ENCODE measurements around the gene DLGAP1.

Gene DLGAP1

DNA sequence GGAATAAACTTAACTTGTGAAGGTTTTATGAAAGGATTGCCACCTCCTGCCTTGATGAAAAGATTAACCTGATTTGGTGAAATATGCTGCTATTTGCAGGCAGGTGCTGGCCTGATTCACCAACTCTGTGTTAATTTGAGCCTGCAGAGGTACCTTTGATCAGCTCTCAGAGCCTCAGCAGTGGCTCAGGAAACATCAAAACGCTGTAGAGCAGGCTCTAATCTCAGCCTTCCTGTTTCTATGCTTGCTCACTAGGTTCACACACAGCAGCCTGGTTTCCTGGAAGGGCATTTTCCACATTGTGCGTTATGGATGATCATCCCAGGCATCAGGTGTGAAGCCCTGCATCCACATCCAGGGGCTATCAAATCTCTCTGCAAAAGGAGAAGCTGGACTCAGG, 988.2 kb downstream of the DLGAP1 start (continued):
- TF ChIP-seq PRDM10 (tag by site-specific recombination; IDR thresholded peaks at IDR 0.05) (no peak), ZNF292 (tag by site-specific recombination; IDR thresholded peaks at IDR 0.05; ENCODE audit: borderline replicate concordance, low read depth) (no peak), ZNF560 (tag by site-specific recombination; IDR thresholded peaks at IDR 0.05; ENCODE audit: borderline replicate concordance) (no peak), ZNF670 (tag by site-specific recombination; IDR thresholded peaks at IDR 0.05; ENCODE audit: low read depth) (no peak), ZNF837 (tag by site-specific recombination; IDR thresholded peaks at IDR 0.05) (no peak), ZNF514 (tag by site-specific recombination; IDR thresholded peaks at IDR 0.05) (no peak), SP2 (tag by site-specific recombination; IDR thresholded peaks at IDR 0.05) (no peak), GLI2 (tag by site-specific recombination; IDR thresholded peaks at IDR 0.05; ENCODE audit: borderline replicate concordance, low read depth) (no peak), ZNF10 (tag by site-specific recombination; IDR thresholded peaks at IDR 0.05) (no peak), ZNF610 (tag by site-specific recombination; IDR thresholded peaks at IDR 0.05; ENCODE audit: borderline replicate concordance) (no peak)
- TF ChIP-seq, protein P1, sequence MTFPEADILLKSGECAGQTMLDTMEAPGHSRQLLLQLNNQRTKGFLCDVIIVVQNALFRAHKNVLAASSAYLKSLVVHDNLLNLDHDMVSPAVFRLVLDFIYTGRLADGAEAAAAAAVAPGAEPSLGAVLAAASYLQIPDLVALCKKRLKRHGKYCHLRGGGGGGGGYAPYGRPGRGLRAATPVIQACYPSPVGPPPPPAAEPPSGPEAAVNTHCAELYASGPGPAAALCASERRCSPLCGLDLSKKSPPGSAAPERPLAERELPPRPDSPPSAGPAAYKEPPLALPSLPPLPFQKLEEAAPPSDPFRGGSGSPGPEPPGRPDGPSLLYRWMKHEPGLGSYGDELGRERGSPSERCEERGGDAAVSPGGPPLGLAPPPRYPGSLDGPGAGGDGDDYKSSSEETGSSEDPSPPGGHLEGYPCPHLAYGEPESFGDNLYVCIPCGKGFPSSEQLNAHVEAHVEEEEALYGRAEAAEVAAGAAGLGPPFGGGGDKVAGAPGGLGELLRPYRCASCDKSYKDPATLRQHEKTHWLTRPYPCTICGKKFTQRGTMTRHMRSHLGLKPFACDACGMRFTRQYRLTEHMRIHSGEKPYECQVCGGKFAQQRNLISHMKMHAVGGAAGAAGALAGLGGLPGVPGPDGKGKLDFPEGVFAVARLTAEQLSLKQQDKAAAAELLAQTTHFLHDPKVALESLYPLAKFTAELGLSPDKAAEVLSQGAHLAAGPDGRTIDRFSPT (tag by site-specific recombination; IDR thresholded peaks at IDR 0.05) = no peak
- TF ChIP-seq, protein P2, sequence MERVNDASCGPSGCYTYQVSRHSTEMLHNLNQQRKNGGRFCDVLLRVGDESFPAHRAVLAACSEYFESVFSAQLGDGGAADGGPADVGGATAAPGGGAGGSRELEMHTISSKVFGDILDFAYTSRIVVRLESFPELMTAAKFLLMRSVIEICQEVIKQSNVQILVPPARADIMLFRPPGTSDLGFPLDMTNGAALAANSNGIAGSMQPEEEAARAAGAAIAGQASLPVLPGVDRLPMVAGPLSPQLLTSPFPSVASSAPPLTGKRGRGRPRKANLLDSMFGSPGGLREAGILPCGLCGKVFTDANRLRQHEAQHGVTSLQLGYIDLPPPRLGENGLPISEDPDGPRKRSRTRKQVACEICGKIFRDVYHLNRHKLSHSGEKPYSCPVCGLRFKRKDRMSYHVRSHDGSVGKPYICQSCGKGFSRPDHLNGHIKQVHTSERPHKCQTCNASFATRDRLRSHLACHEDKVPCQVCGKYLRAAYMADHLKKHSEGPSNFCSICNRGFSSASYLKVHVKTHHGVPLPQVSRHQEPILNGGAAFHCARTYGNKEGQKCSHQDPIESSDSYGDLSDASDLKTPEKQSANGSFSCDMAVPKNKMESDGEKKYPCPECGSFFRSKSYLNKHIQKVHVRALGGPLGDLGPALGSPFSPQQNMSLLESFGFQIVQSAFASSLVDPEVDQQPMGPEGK (tag by site-specific recombination; IDR thresholded peaks at IDR 0.05) = no peak

GRCh38 chr18:3466045-3466444, 989.1 kb downstream of the DLGAP1 start:
- no peak for TF ChIP-seq ZNF658 (tag by site-specific recombination; IDR thresholded peaks at IDR 0.05)
- TF ChIP-seq OSR2 (tag by site-specific recombination; IDR thresholded peaks at IDR 0.05) = no peak
- TF ChIP-seq ZBTB20 (tag by site-specific recombination; IDR thresholded peaks at IDR 0.05) = no peak
- no peak for TF ChIP-seq ZNF555 (tag by site-specific recombination; conservative IDR thresholded peaks at IDR 0.05)
- TF ChIP-seq ZNF202 (tag by site-specific recombination; IDR thresholded peaks at IDR 0.05; ENCODE audit: borderline replicate concordance) = no peak
- no peak for TF ChIP-seq ZNF830 (tag by site-specific recombination; IDR thresholded peaks at IDR 0.05; ENCODE audit: low read depth)
- TF ChIP-seq ZNF629 (tag by site-specific recombination; IDR thresholded peaks at IDR 0.05) = no peak
- TF ChIP-seq ZNF639 (tag by site-specific recombination; IDR thresholded peaks at IDR 0.05) = no peak
- TF ChIP-seq ZNF473 (tag by site-specific recombination; IDR thresholded peaks at IDR 0.05) = no peak
- no peak for TF ChIP-seq ZNF701 (tag by site-specific recombination; IDR thresholded peaks at IDR 0.05)
- TF ChIP-seq ZNF2 (tag by site-specific recombination; IDR thresholded peaks at IDR 0.05) = no peak
- no peak overlapping the region for H3K27ac ChIP-seq (ENCODE audit: extremely low read depth, low read depth, low read length)
- ChIA-PET POLR2A (interaction anchor here (0.5 to 1.4 kb wide), 3 partner anchors 13 to 174 kb away, joined by 3 to 5 read pairs (median 3); no protein-coding TSS in a partner anchor), CTCF (interaction anchor here (0.9 to 3.6 kb wide), 5 partner anchors 11 to 200 kb away, joined by 3 to 20 read pairs (median 7); no protein-coding TSS in a partner anchor)
- H3K4me3 ChIP-seq (ENCODE audit: low read depth, low read length) = no peak overlapping the region
- no peaks in the 10 kb centered on the region for H3K9me3 ChIP-seq (ENCODE audit: control insufficient read depth, insufficient read depth, low read depth, low read length)
- H3K4me1 ChIP-seq (ENCODE audit: control insufficient read depth, insufficient read depth, low read length) = no peaks in the 10 kb centered on the region
- H3K36me3 ChIP-seq (ENCODE audit: control insufficient read depth in 2 of 2, insufficient read depth in 1 of 2, low read length in 2 of 2) = peaks cover 0 to under 1% of the 10 kb centered on the region in 2 experiments; a peak in 1 of 3 replicates
